Astrocyte (in vitro differentiated cells and primary cell): ENCODE data around the gene TAPBPL. TPM values are rescaled to one million over a fixed set of nuclear protein-coding genes. Genes with fewer than 3 reads are reported as not detected.

Experiments
- DNase-seq: peaks from one replicate; pipeline ENCODE4 v3.0.0-alpha.2; 2010; ENCODE audit warnings: low read depth
- FAIRE-seq: peaks from 2 replicates; lab custom pipeline; 2011; peaks lifted over from hg19 to GRCh38; lab: Jason Lieb, UNC
- H2AFZ ChIP-seq: 2 replicates; pipeline ENCODE4 v1.6.0; 2012; ENCODE audit warnings: low read depth, low read length, inconsistent platforms
- H3K27ac ChIP-seq: 2 replicates; pipeline ENCODE4 v1.5.1; 2011; ENCODE audit warnings: low read depth, low read length, inconsistent platforms
- H3K27me3 ChIP-seq: 2 replicates; pipeline ENCODE4 v1.6.0; 2011; ENCODE audit warnings: low read length, inconsistent platforms; ENCODE audit not compliant: insufficient read depth
- H3K36me3 ChIP-seq: 2 replicates; pipeline ENCODE4 v1.5.1; 2011; ENCODE audit warnings: low read length, inconsistent platforms; ENCODE audit not compliant: insufficient read depth
- H3K4me1 ChIP-seq: 2 replicates; pipeline ENCODE4 v1.5.1; 2011; ENCODE audit warnings: low read length, inconsistent platforms; ENCODE audit not compliant: insufficient read depth
- H3K4me2 ChIP-seq: 2 replicates; pipeline ENCODE4 v1.6.0; 2012; ENCODE audit warnings: low read length, inconsistent platforms
- H3K4me3 ChIP-seq: 2 replicates; pipeline ENCODE4 v1.5.1; 2011; ENCODE audit warnings: low read depth, mild to moderate bottlenecking, low read length, inconsistent platforms; ENCODE audit not compliant: insufficient read depth
- H3K79me2 ChIP-seq: 2 replicates; pipeline ENCODE4 v1.6.0; 2012; ENCODE audit warnings: mild to moderate bottlenecking, low read length, inconsistent platforms; ENCODE audit not compliant: insufficient read depth
- H3K9ac ChIP-seq: 2 replicates; pipeline ENCODE4 v1.6.0; 2012; ENCODE audit warnings: mild to moderate bottlenecking, low read length, inconsistent platforms
- H3K9me3 ChIP-seq: 2 replicates; pipeline ENCODE4 v1.5.1; 2012; ENCODE audit warnings: low read depth, mild to moderate bottlenecking, low read length, inconsistent platforms; ENCODE audit not compliant: insufficient read depth
- H4K20me1 ChIP-seq: 2 replicates; pipeline ENCODE4 v1.6.0; 2012; ENCODE audit warnings: low read length, inconsistent platforms; ENCODE audit not compliant: insufficient read depth
- H3K27ac Mint-ChIP-seq: one replicate; pipeline ENCODE4 v1.8.0; 2021; ENCODE audit warnings: mild to moderate bottlenecking, mixed read lengths; ENCODE audit not compliant: unreplicated experiment
- H3K27me3 Mint-ChIP-seq: one replicate; pipeline ENCODE4 v1.8.0; 2021; ENCODE audit warnings: low read depth, mixed read lengths; ENCODE audit not compliant: unreplicated experiment
- H3K36me3 Mint-ChIP-seq: one replicate; pipeline ENCODE4 v1.8.0; 2021; ENCODE audit warnings: low read depth, mixed read lengths; ENCODE audit not compliant: unreplicated experiment
- H3K4me1 Mint-ChIP-seq: one replicate; pipeline ENCODE4 v1.8.0; 2021; ENCODE audit warnings: low read depth, mixed read lengths; ENCODE audit not compliant: unreplicated experiment
- H3K4me3 Mint-ChIP-seq: one replicate; pipeline ENCODE4 v1.8.0; 2021; ENCODE audit warnings: mild to moderate bottlenecking, moderate library complexity, mixed read lengths; ENCODE audit not compliant: unreplicated experiment
- H3K9me3 Mint-ChIP-seq: one replicate; pipeline ENCODE4 v1.8.0; 2021; ENCODE audit warnings: mild to moderate bottlenecking, mixed read lengths; ENCODE audit not compliant: unreplicated experiment
- EZH2 ChIP-seq: IDR thresholded peaks from 2 replicates; pipeline ENCODE4 v1.6.1; 2012; ENCODE audit warnings: mild to moderate bottlenecking, low read length, inconsistent platforms; ENCODE audit not compliant: insufficient read depth
- total RNA-seq: library from RNA; stranded (reverse); gene quantifications from 2 replicates; pipeline ENCODE4 v1.2.1, GENCODE V29; 2021
- TF ChIP-seq, protein P1 (sequence below): IDR thresholded peaks from 2 replicates; pipeline ENCODE4 v1.5.1; 2011; ENCODE audit warnings: low read depth, mild to moderate bottlenecking, inconsistent platforms, low read length, moderate library complexity; ENCODE audit not compliant: insufficient read depth

The TAPBPL gene
- total RNA-seq, 1 donor from 2014 or later = 1.6 TPM

DNA sequence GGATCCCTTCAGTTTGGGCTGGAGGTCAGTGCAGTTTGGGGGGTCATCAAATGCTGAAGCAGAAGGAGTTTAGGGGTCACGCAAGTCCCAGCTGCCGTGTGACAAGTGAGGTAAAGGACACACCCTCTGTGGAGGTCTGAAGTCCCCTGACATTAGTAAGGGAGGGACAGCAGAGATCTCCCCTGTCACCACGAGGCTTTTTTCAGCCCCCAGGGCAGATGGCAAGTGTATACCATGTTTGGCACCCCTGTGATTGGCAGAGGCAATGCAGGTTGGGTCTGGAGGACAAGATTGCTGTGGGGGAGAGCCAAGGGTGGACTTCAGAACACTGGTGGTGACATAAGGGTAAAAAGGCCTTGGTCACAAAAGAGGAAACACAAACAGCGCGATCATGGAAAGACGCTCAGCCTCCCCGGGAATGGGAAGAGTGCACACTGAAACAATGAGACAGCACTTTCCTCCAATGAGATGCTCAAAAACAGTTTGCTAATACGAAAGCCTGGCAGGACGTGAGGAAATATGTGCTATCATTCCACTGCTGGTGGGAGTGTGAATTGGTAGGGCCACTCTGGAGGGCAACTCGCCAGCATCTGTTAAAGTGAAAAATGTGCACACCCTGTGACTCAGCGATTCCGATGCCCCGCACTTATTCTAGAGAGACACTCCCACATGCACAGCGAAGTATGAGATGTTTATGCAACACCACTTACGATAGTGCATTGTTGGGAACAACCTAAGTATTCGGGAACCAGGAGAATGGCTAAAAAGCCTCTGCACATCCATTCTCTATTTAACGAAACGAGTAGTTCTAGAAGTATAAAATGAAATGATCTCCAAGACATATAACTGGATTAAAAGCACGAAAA, 21.5 kb upstream of the TAPBPL start:
- no peaks in the 10 kb centered on the region for H3K79me2 ChIP-seq
- Mint-ChIP-seq H3K27me3 (no peaks in the 10 kb centered on the region), H3K27ac (peak overlapping the region; percentile 38), H3K36me3 (no peaks in the 10 kb centered on the region), H3K9me3 (no peaks in the 10 kb centered on the region), H3K4me3 (no peak overlapping the region), H3K4me1 (peaks cover 17% of the 10 kb centered on the region)
- peak overlapping the region; percentile 31 for H3K4me3 ChIP-seq
- peak; percentile 96 for DNase-seq
- H3K4me2 ChIP-seq = peak overlapping the region; percentile 72
- peak overlapping the region; percentile 65 for H3K9ac ChIP-seq
- H3K4me1 ChIP-seq = peaks cover 14% of the 10 kb centered on the region
- FAIRE-seq = peak; percentile 75
- TF ChIP-seq, protein P1, sequence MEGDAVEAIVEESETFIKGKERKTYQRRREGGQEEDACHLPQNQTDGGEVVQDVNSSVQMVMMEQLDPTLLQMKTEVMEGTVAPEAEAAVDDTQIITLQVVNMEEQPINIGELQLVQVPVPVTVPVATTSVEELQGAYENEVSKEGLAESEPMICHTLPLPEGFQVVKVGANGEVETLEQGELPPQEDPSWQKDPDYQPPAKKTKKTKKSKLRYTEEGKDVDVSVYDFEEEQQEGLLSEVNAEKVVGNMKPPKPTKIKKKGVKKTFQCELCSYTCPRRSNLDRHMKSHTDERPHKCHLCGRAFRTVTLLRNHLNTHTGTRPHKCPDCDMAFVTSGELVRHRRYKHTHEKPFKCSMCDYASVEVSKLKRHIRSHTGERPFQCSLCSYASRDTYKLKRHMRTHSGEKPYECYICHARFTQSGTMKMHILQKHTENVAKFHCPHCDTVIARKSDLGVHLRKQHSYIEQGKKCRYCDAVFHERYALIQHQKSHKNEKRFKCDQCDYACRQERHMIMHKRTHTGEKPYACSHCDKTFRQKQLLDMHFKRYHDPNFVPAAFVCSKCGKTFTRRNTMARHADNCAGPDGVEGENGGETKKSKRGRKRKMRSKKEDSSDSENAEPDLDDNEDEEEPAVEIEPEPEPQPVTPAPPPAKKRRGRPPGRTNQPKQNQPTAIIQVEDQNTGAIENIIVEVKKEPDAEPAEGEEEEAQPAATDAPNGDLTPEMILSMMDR = no peak
- no peak for TF ChIP-seq EZH2
- H3K27ac ChIP-seq = peak overlapping the region; percentile 62
- no peaks in the 10 kb centered on the region for H3K36me3 ChIP-seq
- no peaks in the 10 kb centered on the region for H3K9me3 ChIP-seq
- H4K20me1 ChIP-seq = no peaks in the 10 kb centered on the region
- H2AFZ ChIP-seq = peak overlapping the region; percentile 68
- no peaks in the 10 kb centered on the region for H3K27me3 ChIP-seq

DNA sequence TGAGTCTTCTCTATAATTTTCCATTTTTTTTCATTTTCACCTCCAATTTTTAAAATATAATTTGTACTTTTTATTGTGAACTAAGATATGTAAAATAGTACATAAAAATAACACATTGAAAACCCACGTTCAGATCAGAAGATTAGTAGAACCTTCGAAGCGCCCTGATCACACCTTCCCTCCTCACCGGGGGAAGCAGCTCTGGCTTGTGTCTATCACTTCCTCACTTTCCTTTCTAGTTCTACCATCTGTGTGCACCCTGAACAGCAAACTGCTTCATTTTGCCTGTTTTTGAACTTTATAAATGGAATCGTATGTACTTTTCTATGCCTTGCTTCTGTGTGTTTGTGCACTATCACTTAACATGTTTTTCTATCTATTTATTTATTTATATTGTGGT, 18.9 kb upstream of the TAPBPL start:
- Mint-ChIP-seq H3K27me3 (peaks cover 2% of the 10 kb centered on the region), H3K36me3 (peaks cover 5% of the 10 kb centered on the region), H3K9me3 (no peaks in the 10 kb centered on the region), H3K4me3 (no peak overlapping the region), H3K27ac (no peak overlapping the region), H3K4me1 (peaks cover 14% of the 10 kb centered on the region)
- peaks cover 14% of the 10 kb centered on the region for H3K4me1 ChIP-seq
- TF ChIP-seq, protein P1 = no peak
- no peak for TF ChIP-seq EZH2
- H2AFZ ChIP-seq = no peak overlapping the region
- FAIRE-seq (no peak), DNase-seq (no peak)
- no peaks in the 10 kb centered on the region for H3K27me3 ChIP-seq
- H4K20me1 ChIP-seq = no peaks in the 10 kb centered on the region
- H3K9ac ChIP-seq = no peak overlapping the region
- H3K4me2 ChIP-seq = no peak overlapping the region
- no peaks in the 10 kb centered on the region for H3K36me3 ChIP-seq
- H3K27ac ChIP-seq = no peak overlapping the region
- no peak overlapping the region for H3K4me3 ChIP-seq
- no peaks in the 10 kb centered on the region for H3K9me3 ChIP-seq
- no peaks in the 10 kb centered on the region for H3K79me2 ChIP-seq
